Superior temporal gyrus (tissue), 1 donor: ENCODE measurements around the gene LHFPL2.
"Not testable (repeated sequence)": the region's sequence is repeated elsewhere in the genome, so short reads cannot be mapped to it uniquely, and the experiment has no call there.

Source experiments
- DNase-seq: peaks from one replicate; pipeline ENCODE4 v3.0.0-alpha.2; 2016; ENCODE audit errors: extremely low spot score

LHFPL2 gene

GRCh38 chr5:78648359-78649210 lies at the start of gene LHFPL2:
LHFPL2 (minus strand) TSS chr5:78648772; CDS start chr5:78510213, 138,559 bp downstream.
- DNase-seq, result no peak

- no peak for DNase-seq
These were observed 48.1 kb upstream of the LHFPL2 start for GRCh38 chr5:78696637-78697036.

- DNase-seq, result not testable (repeated sequence)
These were observed 47.5 kb upstream of the LHFPL2 start for GRCh38 chr5:78696052-78696451.

- DNase-seq, result no peak
These were observed 44.8 kb upstream of the LHFPL2 start for GRCh38 chr5:78693339-78693738.

GRCh38 chr5:78691084-78691960 lies 42.8 kb upstream of the LHFPL2 start:
- DNase-seq, result no peak

GRCh38 chr5:78690253-78690972 lies 41.8 kb upstream of the LHFPL2 start:
- no peak for DNase-seq

GRCh38 chr5:78689540-78690252 lies 41.1 kb upstream of the LHFPL2 start:
- DNase-seq, result no peak

GRCh38 chr5:78687514-78687913 lies 38.9 kb upstream of the LHFPL2 start:
- not testable (repeated sequence) for DNase-seq

- DNase-seq, result not testable (repeated sequence)
These were observed 35.3 kb upstream of the LHFPL2 start for GRCh38 chr5:78683905-78684304.

- no peak for DNase-seq
These were observed 31.3 kb upstream of the LHFPL2 start for GRCh38 chr5:78679905-78680304.

GRCh38 chr5:78677777-78678668 lies 29.5 kb upstream of the LHFPL2 start:
- DNase-seq, result peak; percentile 40

GRCh38 chr5:78675956-78676730 lies 27.6 kb upstream of the LHFPL2 start:
- DNase-seq, result no peak

- DNase-seq, result not testable (repeated sequence)
These were observed 25.3 kb upstream of the LHFPL2 start for GRCh38 chr5:78673827-78674226.

GRCh38 chr5:78672154-78672553 lies 23.6 kb upstream of the LHFPL2 start:
- DNase-seq, result no peak

GRCh38 chr5:78671609-78672008 lies 23.0 kb upstream of the LHFPL2 start:
- no peak for DNase-seq

- DNase-seq, result no peak
These were observed 22.2 kb upstream of the LHFPL2 start for GRCh38 chr5:78670701-78671269.

- no peak for DNase-seq
These were observed 20.8 kb upstream of the LHFPL2 start for GRCh38 chr5:78669331-78669730.

- DNase-seq, result no peak
These were observed 19.0 kb upstream of the LHFPL2 start for GRCh38 chr5:78667461-78668103.

GRCh38 chr5:78666975-78667374 lies 18.4 kb upstream of the LHFPL2 start:
- DNase-seq, result not testable (repeated sequence)
